Measurements from ENCODE around the gene ANKRD55.
"Not testable (repeated sequence)": the region's sequence is repeated elsewhere in the genome, so short reads cannot be mapped to it uniquely, and the experiment has no call there.

Gene ANKRD55

DNA sequence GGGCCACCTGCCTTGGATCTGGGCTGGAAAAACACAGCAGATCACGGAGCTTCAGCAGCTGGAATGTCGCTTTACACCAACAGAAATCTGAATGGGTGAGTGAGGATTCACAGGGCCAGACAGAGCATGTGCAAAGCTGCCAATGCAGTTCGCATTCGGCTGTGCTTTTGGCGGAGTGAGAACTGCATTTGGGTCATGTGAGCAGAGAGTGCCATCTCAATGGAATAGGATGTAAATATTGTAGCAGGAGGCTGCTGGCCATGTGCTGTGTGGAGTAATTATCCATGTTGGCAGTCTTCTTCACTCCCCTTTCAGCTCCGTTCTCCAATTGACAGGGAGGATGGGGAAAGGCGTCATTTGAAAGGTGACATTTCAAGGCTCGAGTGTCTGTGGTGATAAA is at the start of gene ANKRD55:
ANKRD55 (minus strand) TSS at position 101 of the 400 bp plus-strand sequence. CDS start 417 bp downstream, outside the sequence.
- no peak within 1 kb of the TSS for H3K27ac Mint-ChIP-seq
- no peaks in the 10 kb centered on the region for H3K4me1 Mint-ChIP-seq
- H3K27me3 Mint-ChIP-seq = peaks cover 10% of the 10 kb centered on the region
- DNase-seq = no peak
- no peak within 1 kb of the TSS for H3K4me3 Mint-ChIP-seq
- ATAC-seq = no peak
- H3K36me3 Mint-ChIP-seq (ENCODE audit: low read depth) = no peaks in the 10 kb centered on the region
- no peaks in the 10 kb centered on the region for H3K9me3 Mint-ChIP-seq

DNA sequence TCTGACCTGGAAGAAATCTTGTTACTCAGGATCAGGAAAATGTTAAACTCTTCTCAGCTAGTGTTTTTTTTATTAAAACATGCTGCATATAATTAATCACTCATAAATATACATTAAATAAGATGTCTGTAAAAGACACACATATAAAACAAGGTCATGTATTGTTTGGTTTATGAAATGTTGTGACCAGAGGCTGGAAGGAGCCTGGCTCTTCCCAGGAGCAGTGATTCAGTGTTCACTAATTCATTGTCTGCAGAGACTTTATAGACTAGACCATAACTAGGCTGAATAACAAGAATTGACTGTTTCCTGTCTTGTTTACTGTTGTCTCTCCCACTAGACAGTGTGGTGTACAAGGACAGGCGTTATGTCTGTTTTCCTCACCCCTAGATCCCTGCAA is 49.1 kb upstream of the ANKRD55 start:
- DNase-seq (no peak), ATAC-seq (no peak)
- Mint-ChIP-seq H3K4me3 (no peak overlapping the region), H3K9me3 (no peaks in the 10 kb centered on the region), H3K4me1 (no peaks in the 10 kb centered on the region), H3K27me3 (no peaks in the 10 kb centered on the region), H3K36me3 (ENCODE audit: low read depth) (no peaks in the 10 kb centered on the region), H3K27ac (no peak overlapping the region)

DNA sequence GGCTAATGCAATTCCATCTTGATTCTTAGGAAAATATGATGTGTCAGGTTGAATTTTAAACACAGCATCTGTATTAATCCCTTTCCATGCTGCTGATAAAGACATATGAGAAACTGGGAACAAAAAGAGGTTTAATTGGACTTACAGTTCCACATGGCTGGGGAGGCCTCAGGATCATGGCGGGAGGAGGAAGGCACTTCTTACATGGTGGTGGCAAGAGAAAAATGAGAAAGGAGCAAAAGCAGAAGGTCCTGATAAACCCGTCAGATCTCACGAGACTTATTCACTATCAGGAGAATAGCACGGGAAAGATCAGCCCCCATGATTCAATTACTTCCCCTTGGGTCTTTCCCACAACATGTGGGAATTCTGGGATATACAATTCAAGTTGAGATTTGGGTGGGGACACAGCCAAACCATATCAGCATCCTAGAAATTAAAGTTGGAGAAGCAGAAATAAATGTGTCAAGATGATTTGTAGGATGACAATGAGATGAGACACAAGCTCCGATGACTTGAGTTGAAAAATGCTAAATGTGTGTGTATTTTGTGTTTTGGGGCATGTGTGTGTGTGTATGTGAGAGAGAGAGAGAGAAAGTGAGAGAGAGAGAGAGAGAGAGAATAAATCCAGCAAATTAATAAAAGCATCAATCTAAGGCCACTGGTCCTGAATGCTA is 48.5 kb upstream of the ANKRD55 start:
- Mint-ChIP-seq H3K27me3 (no peaks in the 10 kb centered on the region), H3K36me3 (ENCODE audit: low read depth) (no peaks in the 10 kb centered on the region), H3K9me3 (no peaks in the 10 kb centered on the region), H3K4me3 (no peak overlapping the region), H3K4me1 (no peaks in the 10 kb centered on the region), H3K27ac (no peak overlapping the region)
- DNase-seq (no peak), ATAC-seq (no peak)

DNA sequence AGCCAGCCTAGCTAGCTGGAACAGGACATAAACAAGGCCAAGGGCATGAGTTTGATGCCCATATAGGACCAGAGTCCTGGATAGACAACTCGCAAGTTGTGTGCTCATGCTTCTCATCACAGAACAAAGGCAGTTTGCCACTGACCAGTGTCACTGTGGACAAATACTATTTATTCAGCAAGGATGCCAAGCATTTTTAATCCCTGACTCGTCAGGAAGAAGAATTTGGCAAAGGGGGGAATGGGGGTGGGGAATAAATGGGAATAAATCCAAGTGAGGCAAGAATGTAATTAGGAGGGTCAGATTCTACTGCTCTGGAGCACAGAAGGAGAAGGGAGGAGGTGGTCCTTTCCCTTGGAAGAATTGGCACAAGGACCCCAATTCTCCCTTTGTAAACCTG is 46.8 kb upstream of the ANKRD55 start:
- ATAC-seq = no peak
- no peaks in the 10 kb centered on the region for H3K36me3 Mint-ChIP-seq (ENCODE audit: low read depth)
- no peak overlapping the region for H3K4me3 Mint-ChIP-seq
- DNase-seq = no peak
- no peaks in the 10 kb centered on the region for H3K4me1 Mint-ChIP-seq
- no peak overlapping the region for H3K27ac Mint-ChIP-seq
- no peaks in the 10 kb centered on the region for H3K27me3 Mint-ChIP-seq
- H3K9me3 Mint-ChIP-seq = no peaks in the 10 kb centered on the region

DNA sequence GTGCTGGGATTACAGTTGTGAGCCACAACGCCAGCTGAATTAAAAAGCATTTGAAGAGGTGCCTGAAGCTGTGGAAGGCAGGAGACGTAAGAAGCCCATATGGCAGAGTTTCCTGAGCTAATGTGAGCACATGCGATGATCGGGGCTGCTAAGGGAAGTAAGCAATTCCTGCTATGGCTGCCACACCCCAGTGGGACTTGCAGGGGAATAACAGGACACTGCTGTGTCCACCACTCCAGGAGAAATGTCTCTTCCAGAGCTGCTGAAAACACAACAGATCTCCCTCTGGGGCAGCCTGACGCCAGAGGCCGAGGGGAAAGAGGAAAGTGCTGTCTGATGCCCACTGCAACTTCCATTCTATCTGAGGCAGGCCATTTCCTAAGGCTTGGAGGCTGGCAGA is 46.2 kb upstream of the ANKRD55 start:
- H3K4me3 Mint-ChIP-seq = no peak overlapping the region
- H3K9me3 Mint-ChIP-seq = no peaks in the 10 kb centered on the region
- H3K27ac Mint-ChIP-seq = no peak overlapping the region
- ATAC-seq = no peak
- no peak for DNase-seq
- H3K36me3 Mint-ChIP-seq (ENCODE audit: low read depth) = no peaks in the 10 kb centered on the region
- no peaks in the 10 kb centered on the region for H3K4me1 Mint-ChIP-seq
- H3K27me3 Mint-ChIP-seq = no peaks in the 10 kb centered on the region

DNA sequence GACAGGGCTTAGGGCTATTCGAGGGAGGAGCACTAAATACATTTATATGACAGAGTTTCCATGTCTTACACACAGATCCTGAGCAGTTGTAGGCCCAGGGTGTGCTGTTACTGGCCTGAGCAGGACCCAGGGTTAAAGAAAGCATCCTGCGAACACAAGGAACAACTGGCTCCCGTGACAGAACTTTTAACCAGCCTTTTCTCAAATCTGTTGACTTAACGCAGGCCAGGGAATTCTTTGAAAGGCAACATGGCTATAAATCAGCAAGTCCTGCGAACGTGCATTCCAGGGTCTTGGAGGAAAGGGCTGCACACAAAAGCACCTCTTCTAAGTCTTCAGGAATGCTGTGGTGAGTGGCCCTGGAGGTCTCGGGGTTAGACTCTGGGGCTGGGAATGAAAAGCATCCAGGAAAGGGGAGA is 45.2 kb upstream of the ANKRD55 start:
- no peaks in the 10 kb centered on the region for H3K9me3 Mint-ChIP-seq
- DNase-seq (no peak), ATAC-seq (no peak)
- H3K27ac Mint-ChIP-seq = no peak overlapping the region
- H3K4me1 Mint-ChIP-seq = no peaks in the 10 kb centered on the region
- H3K4me3 Mint-ChIP-seq = no peak overlapping the region
- no peaks in the 10 kb centered on the region for H3K27me3 Mint-ChIP-seq
- H3K36me3 Mint-ChIP-seq (ENCODE audit: low read depth) = no peaks in the 10 kb centered on the region

DNA sequence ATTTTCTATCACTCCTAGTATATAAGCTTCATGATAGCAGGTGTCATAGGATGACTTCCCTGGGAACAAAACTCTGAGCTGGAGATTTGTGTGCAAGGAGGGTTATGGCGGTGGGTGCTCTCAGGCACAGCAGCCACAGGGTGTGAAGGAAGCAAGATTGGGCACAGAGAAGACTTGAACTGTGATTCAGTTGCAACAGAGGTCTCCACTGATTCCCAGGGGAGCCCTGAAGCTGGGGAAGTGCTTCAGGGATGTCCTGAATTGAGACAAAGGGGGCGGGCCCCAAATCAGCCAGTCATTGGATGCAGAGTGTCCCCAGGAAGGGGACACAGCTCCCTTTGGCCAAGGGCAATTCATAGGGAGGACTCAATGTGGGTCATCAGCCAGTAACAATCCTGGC is 44.4 kb upstream of the ANKRD55 start:
- Mint-ChIP-seq H3K27ac (no peak overlapping the region), H3K36me3 (ENCODE audit: low read depth) (no peaks in the 10 kb centered on the region), H3K27me3 (no peaks in the 10 kb centered on the region), H3K4me1 (no peaks in the 10 kb centered on the region), H3K4me3 (no peak overlapping the region), H3K9me3 (no peaks in the 10 kb centered on the region)
- DNase-seq = no peak
- no peak for ATAC-seq

DNA sequence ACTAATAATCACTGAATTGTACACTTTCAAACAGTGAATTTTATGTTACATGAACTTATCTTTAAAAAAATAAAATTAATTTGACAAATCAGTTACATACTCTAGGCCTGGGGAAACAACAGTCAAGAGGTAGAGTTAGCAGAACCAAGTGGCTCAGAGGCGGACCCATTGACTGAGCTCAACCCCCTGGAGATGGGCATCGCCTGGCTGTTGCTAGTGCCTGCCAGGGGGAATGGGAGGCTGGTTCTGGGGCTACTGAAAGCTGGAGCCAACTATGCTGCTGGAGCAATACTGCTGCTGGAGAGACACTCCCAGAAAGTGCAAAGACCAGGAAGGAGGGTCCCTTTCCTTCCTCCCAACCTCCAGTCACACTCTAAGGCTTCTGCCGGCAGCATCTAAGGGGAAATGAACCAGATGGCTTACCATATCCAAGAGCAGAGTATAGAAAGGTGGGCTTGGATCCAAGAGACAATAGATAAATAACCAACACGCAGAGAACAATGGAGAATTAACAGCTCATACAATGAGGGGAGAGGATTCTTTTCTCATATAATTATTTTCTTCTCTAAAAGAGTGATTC is 40.3 kb upstream of the ANKRD55 start:
- Mint-ChIP-seq H3K27me3 (no peaks in the 10 kb centered on the region), H3K9me3 (no peaks in the 10 kb centered on the region), H3K27ac (no peak overlapping the region), H3K36me3 (ENCODE audit: low read depth) (no peaks in the 10 kb centered on the region), H3K4me3 (no peak overlapping the region), H3K4me1 (peaks cover 19% of the 10 kb centered on the region)
- no peak for ATAC-seq
- DNase-seq = no peak

DNA sequence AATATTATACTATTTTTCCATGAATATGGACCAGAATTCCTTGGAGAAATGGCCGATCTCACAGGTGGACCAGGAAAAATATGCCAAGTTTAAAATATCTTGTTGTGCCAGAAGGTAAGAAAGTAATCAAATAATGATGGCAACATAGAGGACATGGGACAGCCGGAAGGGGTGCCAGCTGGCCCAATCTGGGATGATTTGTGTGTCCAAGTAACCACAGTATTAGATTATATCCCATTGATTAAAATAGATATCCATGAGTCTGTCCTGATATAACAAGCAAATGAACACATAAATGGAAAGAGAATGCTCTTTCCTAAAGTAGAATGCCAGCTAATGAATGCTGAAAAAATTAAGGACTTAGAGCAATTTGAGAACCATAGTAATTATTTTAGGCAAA is 39.6 kb upstream of the ANKRD55 start:
- Mint-ChIP-seq H3K4me1 (peaks cover 19% of the 10 kb centered on the region), H3K27me3 (no peaks in the 10 kb centered on the region)

DNA sequence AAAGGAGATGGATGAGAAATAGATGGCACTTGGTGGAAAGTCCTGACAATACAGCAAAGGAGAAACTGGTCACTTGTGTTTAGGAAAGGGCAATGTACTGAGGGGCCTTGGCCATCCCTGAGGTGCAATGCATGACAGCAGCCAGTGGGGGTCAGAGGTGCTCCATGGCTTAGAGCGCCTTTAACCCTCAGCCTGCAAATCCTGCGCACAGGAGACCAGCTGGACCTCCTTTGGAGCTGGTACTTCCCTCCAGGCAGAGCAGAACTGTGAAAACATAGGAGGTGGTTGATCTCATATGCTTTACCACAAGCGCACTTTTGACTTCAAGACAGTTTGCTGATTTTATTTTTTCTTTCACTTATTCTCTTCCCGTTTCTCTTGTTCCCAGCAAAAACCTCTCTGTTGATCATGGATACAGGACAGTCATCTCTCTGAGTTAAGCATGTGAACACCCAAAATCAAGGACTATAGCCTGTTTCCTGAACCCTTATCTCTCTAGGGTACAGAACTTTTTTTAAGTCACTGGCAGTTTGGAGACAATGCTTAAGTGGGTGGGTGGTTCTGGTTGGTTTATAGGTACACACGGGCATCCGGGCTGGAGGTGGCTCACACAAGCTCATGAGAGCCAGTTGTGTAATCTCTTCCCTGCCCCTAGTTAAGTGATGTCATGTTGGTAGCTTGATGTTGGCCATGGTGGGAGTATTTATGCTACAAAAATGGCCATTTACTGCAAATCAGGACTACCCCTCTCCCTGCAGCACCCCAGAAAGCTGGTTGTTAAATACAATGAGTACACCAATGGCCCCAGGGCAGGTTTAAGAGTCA is 37.6 kb upstream of the ANKRD55 start:
- Mint-ChIP-seq H3K27me3 (no peaks in the 10 kb centered on the region), H3K9me3 (no peaks in the 10 kb centered on the region), H3K4me1 (peaks cover 19% of the 10 kb centered on the region), H3K4me3 (peak overlapping the region; percentile 12), H3K36me3 (ENCODE audit: low read depth) (no peaks in the 10 kb centered on the region), H3K27ac (peak overlapping the region; percentile 45)
- DNase-seq (peak; percentile 77), ATAC-seq (peak; percentile 98)

More for the DNA sequence above, 39.6 kb upstream of the ANKRD55 start:
- Mint-ChIP-seq H3K9me3 (no peaks in the 10 kb centered on the region), H3K4me3 (no peak overlapping the region), H3K27ac (no peak overlapping the region), H3K36me3 (ENCODE audit: low read depth) (no peaks in the 10 kb centered on the region)
- DNase-seq (no peak), ATAC-seq (no peak)

DNA sequence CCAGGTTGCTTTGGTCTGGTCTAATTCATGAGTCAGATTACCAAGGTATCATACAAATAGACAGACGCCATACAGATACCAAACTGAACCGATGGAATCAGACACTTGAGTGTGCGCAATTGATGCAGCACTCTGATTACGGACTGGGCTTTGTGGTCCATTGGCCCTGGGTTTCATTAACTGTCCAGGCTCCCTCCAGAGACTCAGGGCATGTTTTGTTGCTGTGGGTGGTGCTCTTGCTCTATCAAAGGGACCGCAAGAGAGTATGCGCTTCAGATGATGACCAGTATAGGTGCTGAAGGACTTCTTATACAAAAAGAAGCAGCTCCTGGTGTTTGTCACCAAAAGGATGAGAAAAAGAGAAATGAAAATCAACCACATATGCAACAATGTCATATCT is 36.9 kb upstream of the ANKRD55 start:
- no peaks in the 10 kb centered on the region for H3K36me3 Mint-ChIP-seq (ENCODE audit: low read depth)
- no peak overlapping the region for H3K4me3 Mint-ChIP-seq
- no peak overlapping the region for H3K27ac Mint-ChIP-seq

DNA sequence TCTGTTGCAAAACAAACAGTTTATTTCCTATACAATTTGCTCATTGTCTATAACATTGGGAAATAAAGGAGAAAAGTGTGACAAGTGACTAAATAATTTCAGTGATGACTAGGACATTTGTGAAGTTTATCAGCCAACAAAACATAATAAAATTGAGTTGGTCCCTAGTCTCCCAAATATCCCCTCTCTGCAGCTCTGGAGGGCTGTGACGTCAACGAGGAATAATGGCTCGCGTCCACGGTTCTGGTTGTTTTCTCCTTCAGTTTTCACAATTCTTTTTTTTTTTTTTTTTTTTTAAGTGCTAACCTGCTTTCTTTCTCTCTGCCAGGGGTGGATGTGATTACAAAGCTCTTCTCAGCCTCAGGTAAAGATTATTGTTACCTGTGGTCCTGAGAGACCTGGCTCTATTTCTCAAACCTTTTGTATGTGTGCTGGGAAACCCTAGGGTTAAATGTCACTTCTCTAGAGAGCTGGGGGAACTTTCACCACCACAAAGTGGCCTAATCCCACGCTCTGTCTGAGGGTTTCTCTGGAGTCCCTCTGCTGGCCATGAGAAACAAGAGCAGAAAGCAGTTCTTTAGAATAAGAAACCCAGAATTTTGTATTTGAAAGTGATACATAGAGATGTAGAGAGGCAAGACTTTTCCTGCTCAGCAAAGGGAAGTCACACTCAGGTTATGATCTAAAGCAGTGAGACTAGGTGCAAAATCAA is 36.2 kb upstream of the ANKRD55 start:
- no peak overlapping the region for H3K4me3 Mint-ChIP-seq
- H3K36me3 Mint-ChIP-seq (ENCODE audit: low read depth) = no peaks in the 10 kb centered on the region
- ATAC-seq (peak; percentile 12), DNase-seq (no peak)
- H3K4me1 Mint-ChIP-seq = peaks cover 19% of the 10 kb centered on the region
- no peaks in the 10 kb centered on the region for H3K27me3 Mint-ChIP-seq
- H3K9me3 Mint-ChIP-seq = no peaks in the 10 kb centered on the region
- no peak overlapping the region for H3K27ac Mint-ChIP-seq

More for the DNA sequence above, 36.9 kb upstream of the ANKRD55 start:
- Mint-ChIP-seq H3K27me3 (no peaks in the 10 kb centered on the region), H3K9me3 (no peaks in the 10 kb centered on the region), H3K4me1 (peaks cover 19% of the 10 kb centered on the region)
- ATAC-seq (peak; percentile 49), DNase-seq (no peak)

DNA sequence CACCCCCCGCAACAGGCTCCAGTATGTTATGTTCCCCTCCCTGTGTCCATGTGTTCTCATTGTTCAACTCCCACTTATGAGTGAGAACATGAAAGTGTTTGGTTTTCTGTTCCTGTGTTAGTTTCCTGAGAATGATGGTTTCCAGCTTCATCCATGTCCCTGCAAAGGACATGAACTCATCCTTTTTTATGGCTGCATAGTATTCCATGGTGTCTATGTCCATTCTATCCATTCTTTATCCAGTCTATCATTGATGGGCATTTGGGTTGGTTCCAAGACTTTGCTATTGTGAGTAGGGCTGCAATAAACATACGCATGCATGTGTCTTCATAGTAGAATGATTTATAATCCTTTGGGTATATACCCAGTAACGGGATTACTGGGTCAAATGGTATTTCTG is 35.6 kb upstream of the ANKRD55 start:
- H3K27ac Mint-ChIP-seq; H3K36me3 Mint-ChIP-seq (ENCODE audit: low read depth); ATAC-seq; DNase-seq; H3K4me3 Mint-ChIP-seq; H3K27me3 Mint-ChIP-seq; H3K9me3 Mint-ChIP-seq: not testable (repeated sequence)
- H3K4me1 Mint-ChIP-seq = peaks cover 19% of the 10 kb centered on the region

DNA sequence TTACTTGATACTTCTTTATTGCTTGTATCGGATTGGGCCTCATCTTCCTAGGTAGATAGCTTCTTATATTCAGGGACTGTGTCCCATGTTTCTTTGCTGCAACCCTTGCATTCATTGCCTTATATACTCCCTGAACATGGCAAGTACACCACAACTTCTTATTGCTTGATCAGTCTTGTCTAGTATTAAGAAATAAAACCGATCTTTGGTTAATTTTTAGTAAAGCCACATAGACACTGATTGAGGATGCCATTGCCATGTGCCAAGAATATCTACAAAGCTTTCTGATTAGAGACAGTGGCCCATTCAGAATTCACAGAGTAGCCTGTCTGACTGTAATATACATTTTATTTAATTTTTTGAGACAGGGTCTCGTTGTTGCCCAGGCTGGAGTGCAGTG is 34.7 kb upstream of the ANKRD55 start:
- DNase-seq (no peak), ATAC-seq (no peak)
- Mint-ChIP-seq H3K27me3 (no peaks in the 10 kb centered on the region), H3K4me1 (peaks cover 19% of the 10 kb centered on the region), H3K36me3 (ENCODE audit: low read depth) (no peaks in the 10 kb centered on the region), H3K27ac (no peak overlapping the region), H3K9me3 (no peaks in the 10 kb centered on the region), H3K4me3 (no peak overlapping the region)
